PC-3 (cell line): ENCODE results near the gene SYNJ2. TPM values are rescaled to one million over a fixed set of nuclear protein-coding genes. Genes with fewer than 3 reads are reported as not detected.
A peak's percentile ranks its signal among the peaks of the same experiment; 100 is the strongest.

Experiments used
- ATAC-seq: fragments of 200-7000 bp; cut with Tn5 transposase; 2 replicates; pipeline ENCODE4 v1.9.1; 2020; ENCODE audit warnings: mild to moderate bottlenecking, moderate library complexity
- BruUV-seq: library from RNA; stranded (reverse); fragments of 400-500 nt; replicated peaks from 2 replicates; lab custom pipeline; 2021; lab: Mats Ljungman, UMichigan
- CTCF ChIA-PET: fragments of 300-600 bp; sonication (Branson Sonifier 250); formaldehyde crosslinking; loops from one replicate; lab custom pipeline; 2022; ENCODE audit warnings: antibody characterized with exemption; lab: Charles Lee
- POLR2A ChIA-PET: fragments of 300-600 bp; sonication (Branson Sonifier 250); formaldehyde crosslinking; loops from one replicate; lab custom pipeline; 2022; ENCODE audit warnings: antibody characterized with exemption; ENCODE audit not compliant: unreplicated experiment; lab: Charles Lee
- DNase-seq: peaks from one replicate; pipeline ENCODE4 v3.0.0-alpha.2; 2015
- H2AFZ ChIP-seq: fragments of 300-600 bp; sonication (generic); 2 replicates; pipeline ENCODE4 v1.6.0; 2016; ENCODE audit warnings: antibody characterized with exemption, low read length
- H3F3A ChIP-seq: fragments of 300-600 bp; sonication (generic); one replicate; pipeline ENCODE4 v1.6.0; 2017; ENCODE audit warnings: antibody characterized with exemption, low read length, control low read depth, mild to moderate bottlenecking; ENCODE audit not compliant: unreplicated experiment
- H3K27ac ChIP-seq: fragments of 300-600 bp; sonication (generic); 2 replicates; pipeline ENCODE4 v1.5.1; 2016; ENCODE audit warnings: mild to moderate bottlenecking, low read length
- H3K27me3 ChIP-seq: fragments of 300-600 bp; sonication (generic); 2 replicates; pipeline ENCODE4 v1.6.1; 2016; ENCODE audit warnings: low read length, mixed read lengths
- H3K36me3 ChIP-seq: fragments of 300-600 bp; sonication (generic); 2 replicates; pipeline ENCODE4 v1.6.1; 2016; ENCODE audit warnings: low read depth, mixed run types, low read length, mixed read lengths
- H3K4me1 ChIP-seq: fragments of 300-600 bp; sonication (generic); 2 replicates; pipeline ENCODE4 v1.5.1; 2016; ENCODE audit warnings: low read length; ENCODE audit not compliant: insufficient read depth
- H3K4me2 ChIP-seq: fragments of 300-600 bp; sonication (generic); 2 replicates; pipeline ENCODE4 v1.6.0; 2016; ENCODE audit warnings: low read length
- H3K4me3 ChIP-seq: fragments of 300-600 bp; sonication (generic); 2 replicates; pipeline ENCODE4 v1.5.1; 2016; ENCODE audit warnings: mild to moderate bottlenecking, low read length, mixed read lengths
- H3K79me2 ChIP-seq: fragments of 300-600 bp; sonication (generic); 2 replicates; pipeline ENCODE4 v1.6.1; 2017; ENCODE audit warnings: low read length, mixed read lengths
- H3K9ac ChIP-seq: fragments of 300-600 bp; sonication (generic); 2 replicates; pipeline ENCODE4 v1.6.0; 2016; ENCODE audit warnings: mild to moderate bottlenecking, low read length
- H3K9me2 ChIP-seq: fragments of 300-600 bp; sonication (generic); replicated peaks from 2 replicates; pipeline ENCODE4 v1.6.1; 2016; ENCODE audit warnings: mixed run types, low read length, mixed read lengths
- H3K9me3 ChIP-seq: fragments of 300-600 bp; sonication (generic); 2 replicates; pipeline ENCODE4 v1.6.1; 2016; ENCODE audit warnings: low read length, mixed read lengths
- H4K20me1 ChIP-seq: fragments of 300-600 bp; sonication (generic); 2 replicates; pipeline ENCODE4 v1.6.1; 2016; ENCODE audit warnings: low read length, mixed read lengths
- EZH2 ChIP-seq: fragments of 300-600 bp; sonication (generic); IDR thresholded peaks from one replicate; pipeline ENCODE4 v1.6.1; 2017; ENCODE audit warnings: antibody characterized with exemption, mild to moderate bottlenecking, low read length; ENCODE audit not compliant: unreplicated experiment
- EZH2phosphoT487 ChIP-seq: fragments of 300-600 bp; sonication (generic); IDR thresholded peaks from 2 replicates; pipeline ENCODE4 v1.6.1; 2018; ENCODE audit warnings: mild to moderate bottlenecking, antibody characterized with exemption, low read length, borderline replicate concordance
- intact Hi-C: fragments of 100-400 bp; cut with micrococcal nuclease; formaldehyde crosslinking; loops from 2 replicates; pipeline ENCODE4 v1.9.0; 2023
- total RNA-seq: library from RNA; depleted of rRNA; stranded (reverse); fragments of >200 nt; gene quantifications from 2 replicates; pipeline ENCODE4 v1.2.3, GENCODE V29; 2014
- TF ChIP-seq, protein P1 (sequence below): fragments of 300-600 bp; sonication (generic); conservative IDR thresholded peaks from 2 replicates; pipeline ENCODE4 v1.5.1; 2017; ENCODE audit warnings: antibody characterized with exemption, low read depth, mild to moderate bottlenecking, low read length

The SYNJ2 gene
- total RNA-seq, 1 experiment from 2014 or later, result 21.5 TPM

DNA sequence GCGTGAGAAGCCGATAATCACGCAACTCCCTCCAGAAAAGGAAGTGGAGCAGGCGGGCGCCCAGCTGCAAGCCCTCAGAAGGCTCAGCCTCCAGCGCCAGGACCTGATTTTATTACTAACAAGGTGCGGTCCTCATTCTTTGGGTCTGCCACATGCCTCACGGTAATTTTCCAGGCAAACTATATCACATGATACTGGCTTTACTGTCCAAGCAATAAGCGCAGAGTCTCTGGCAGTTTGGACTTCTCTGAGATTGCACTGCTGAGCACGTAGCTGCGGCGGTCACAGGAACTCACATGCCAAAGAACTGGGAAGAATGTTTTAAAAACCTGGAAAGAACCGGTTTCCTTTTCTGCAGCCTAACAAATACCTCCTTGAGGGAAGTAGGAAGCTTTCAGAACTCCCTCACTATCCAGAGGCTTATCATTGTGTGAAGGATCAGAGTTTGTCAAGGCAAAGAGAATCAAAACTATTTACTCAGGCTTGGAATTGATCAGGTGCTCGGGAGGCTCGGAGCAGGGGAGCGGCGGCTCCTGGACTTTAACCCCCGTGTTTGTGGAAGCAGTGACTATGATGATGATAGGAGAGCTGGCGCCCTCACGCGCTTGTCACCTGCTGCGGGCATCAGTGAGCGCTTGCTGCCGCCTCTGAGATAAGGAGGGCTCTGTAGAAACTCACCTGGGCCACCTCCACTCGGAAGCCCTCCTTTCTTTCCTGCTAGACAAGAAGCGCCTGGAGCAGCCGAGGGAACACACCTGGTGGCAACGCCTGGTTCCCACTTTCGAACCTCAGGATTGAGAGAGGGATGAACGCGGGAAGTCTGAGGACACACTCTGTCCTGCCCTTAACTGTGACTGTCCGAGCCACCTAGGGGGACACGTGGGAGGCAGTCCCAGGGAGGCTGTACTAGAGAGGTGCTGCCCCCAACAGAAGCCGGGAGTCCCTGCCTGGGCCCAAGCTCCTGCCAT lies 27.2 kb upstream of the SYNJ2 start:
- Histone ChIP-seq H3K4me3 (peak overlapping the region; percentile 63), H4K20me1 (no peaks in the 10 kb centered on the region), H3K4me1 (peaks cover 10% of the 10 kb centered on the region), H3K79me2 (no peaks in the 10 kb centered on the region), H3K9ac (0 out of 2 replicates have a peak overlapping the region, but pooled peaks have one; percentile 10), H3K27me3 (no peaks in the 10 kb centered on the region), H3F3A (no peaks in the 10 kb centered on the region), H2AFZ (peak overlapping the region; percentile 81), H3K27ac (peak overlapping the region; percentile 8; the same call in 1 of the 2 replicates), H3K9me2 (no peaks in the 10 kb centered on the region), H3K36me3 (no peaks in the 10 kb centered on the region), H3K4me2 (peak overlapping the region; percentile 85), H3K9me3 (0 out of 2 replicates have a peak, but pooled peaks cover 4% of the 10 kb centered on the region)
- ATAC-seq, result peak; percentile 75
- TF ChIP-seq, protein P1, sequence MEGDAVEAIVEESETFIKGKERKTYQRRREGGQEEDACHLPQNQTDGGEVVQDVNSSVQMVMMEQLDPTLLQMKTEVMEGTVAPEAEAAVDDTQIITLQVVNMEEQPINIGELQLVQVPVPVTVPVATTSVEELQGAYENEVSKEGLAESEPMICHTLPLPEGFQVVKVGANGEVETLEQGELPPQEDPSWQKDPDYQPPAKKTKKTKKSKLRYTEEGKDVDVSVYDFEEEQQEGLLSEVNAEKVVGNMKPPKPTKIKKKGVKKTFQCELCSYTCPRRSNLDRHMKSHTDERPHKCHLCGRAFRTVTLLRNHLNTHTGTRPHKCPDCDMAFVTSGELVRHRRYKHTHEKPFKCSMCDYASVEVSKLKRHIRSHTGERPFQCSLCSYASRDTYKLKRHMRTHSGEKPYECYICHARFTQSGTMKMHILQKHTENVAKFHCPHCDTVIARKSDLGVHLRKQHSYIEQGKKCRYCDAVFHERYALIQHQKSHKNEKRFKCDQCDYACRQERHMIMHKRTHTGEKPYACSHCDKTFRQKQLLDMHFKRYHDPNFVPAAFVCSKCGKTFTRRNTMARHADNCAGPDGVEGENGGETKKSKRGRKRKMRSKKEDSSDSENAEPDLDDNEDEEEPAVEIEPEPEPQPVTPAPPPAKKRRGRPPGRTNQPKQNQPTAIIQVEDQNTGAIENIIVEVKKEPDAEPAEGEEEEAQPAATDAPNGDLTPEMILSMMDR, result peak; percentile 40; the same call in 1 of the 2 replicates
- TF ChIP-seq EZH2, result no peak
- no peak for TF ChIP-seq EZH2phosphoT487
- TSS peak; percentile 86 for BruUV-seq
- peak; percentile 50 for DNase-seq
- ChIA-PET POLR2A (interaction anchor here (0.7 kb wide), 1 partner anchor 178 kb away, joined by 3 read pairs; no protein-coding TSS in a partner anchor), CTCF (no interaction called here)
- intact Hi-C loops, result no loop called here

DNA sequence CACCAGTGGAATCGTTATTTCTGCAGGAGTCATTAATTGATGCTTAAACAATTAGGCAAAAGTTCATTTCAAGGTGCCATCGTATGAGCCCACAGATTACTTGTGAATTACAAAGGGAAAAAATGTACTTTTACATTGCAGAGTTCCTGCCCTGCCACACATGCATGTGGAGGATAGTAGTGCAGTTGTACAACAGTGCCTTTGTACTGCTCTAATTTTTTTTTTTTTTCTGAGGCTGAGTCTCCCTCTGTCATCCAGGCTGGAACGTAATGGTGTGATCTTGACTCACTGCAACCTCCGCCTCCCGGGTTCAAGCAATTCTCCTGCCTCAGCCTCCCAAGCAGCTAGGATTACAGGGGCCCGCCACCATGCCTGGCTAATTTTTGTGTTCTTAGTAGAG lies 26.0 kb upstream of the SYNJ2 start:
- intact Hi-C loops, result no loop called here
- TF ChIP-seq, protein P1, result no peak
- no peak for TF ChIP-seq EZH2
- no peak for TF ChIP-seq EZH2phosphoT487

More for the DNA sequence above, 26.0 kb upstream of the SYNJ2 start:
- H3K9me2 ChIP-seq, result no peaks in the 10 kb centered on the region
- no peaks in the 10 kb centered on the region for H3K27me3 ChIP-seq
- no peak overlapping the region for H2AFZ ChIP-seq
- no peaks in the 10 kb centered on the region for H3K79me2 ChIP-seq
- ChIA-PET CTCF (no interaction called here), POLR2A (no interaction called here)
- no peak overlapping the region for H3K9ac ChIP-seq
- no peaks in the 10 kb centered on the region for H3K36me3 ChIP-seq
- BruUV-seq, result no TSS peak
- no peak for ATAC-seq
- H3K27ac ChIP-seq, result no peak overlapping the region
- H3K9me3 ChIP-seq, result 0 out of 2 replicates have a peak, but pooled peaks cover 4% of the 10 kb centered on the region
- no peaks in the 10 kb centered on the region for H4K20me1 ChIP-seq
- H3F3A ChIP-seq, result no peaks in the 10 kb centered on the region
- no peak overlapping the region for H3K4me3 ChIP-seq
- no peak overlapping the region for H3K4me2 ChIP-seq
- DNase-seq, result no peak
- H3K4me1 ChIP-seq, result peaks cover 10% of the 10 kb centered on the region
